Ureter (tissue), 1 donor: ENCODE data around the gene XXYLT1. TPM values are rescaled to one million over a fixed set of nuclear protein-coding genes. Genes with fewer than 3 reads are reported as not detected.

Source experiments
- DNase-seq: peaks from one replicate; pipeline ENCODE4 v3.0.0-alpha.2; 2020; ENCODE audit warnings: low spot score
- total RNA-seq: library from RNA; stranded (reverse); gene quantifications from one replicate; pipeline ENCODE4 v1.2.4, GENCODE V29; 2023
- donor health status: DM: yes; HTN: yes; CAD: no.

XXYLT1 gene
- total RNA-seq, 1 donor from 2014 or later = 19.7 TPM

GRCh38 chr3:195169011-195169649, 101.8 kb downstream of the XXYLT1 start:
- DNase-seq = no peak

GRCh38 chr3:195168009-195168762, 102.8 kb downstream of the XXYLT1 start:
- no peak for DNase-seq

- DNase-seq = no peak
Observed at GRCh38 chr3:195165790-195166189, 105.2 kb downstream of the XXYLT1 start.

GRCh38 chr3:195165265-195165609, 105.7 kb downstream of the XXYLT1 start:
- no peak for DNase-seq

- DNase-seq = no peak
Observed at GRCh38 chr3:195164573-195165264, 106.2 kb downstream of the XXYLT1 start.

- DNase-seq = no peak
Observed at GRCh38 chr3:195163719-195164572, 107.0 kb downstream of the XXYLT1 start.

GRCh38 chr3:195162816-195163215, 108.1 kb downstream of the XXYLT1 start:
- no peak for DNase-seq

- no peak for DNase-seq
Observed at GRCh38 chr3:195162033-195162669, 108.8 kb downstream of the XXYLT1 start.

GRCh38 chr3:195160908-195161434, 110.0 kb downstream of the XXYLT1 start:
- DNase-seq = no peak

- no peak for DNase-seq
Observed at GRCh38 chr3:195160257-195160898, 110.6 kb downstream of the XXYLT1 start.

GRCh38 chr3:195159814-195160165, 111.2 kb downstream of the XXYLT1 start:
- DNase-seq = no peak

GRCh38 chr3:195159117-195159813, 111.7 kb downstream of the XXYLT1 start:
- no peak for DNase-seq

GRCh38 chr3:195156286-195156890, 114.6 kb downstream of the XXYLT1 start:
- DNase-seq = no peak

GRCh38 chr3:195155570-195156241, 115.3 kb downstream of the XXYLT1 start:
- DNase-seq = no peak

- DNase-seq = peak; percentile 89
Observed at GRCh38 chr3:195154793-195155535, 116.0 kb downstream of the XXYLT1 start.

- DNase-seq = no peak
Observed at GRCh38 chr3:195154111-195154791, 116.7 kb downstream of the XXYLT1 start.

GRCh38 chr3:195153653-195154052, 117.3 kb downstream of the XXYLT1 start:
- DNase-seq = no peak

GRCh38 chr3:195153130-195153529, 117.8 kb downstream of the XXYLT1 start:
- DNase-seq = no peak
